HG02981 (cell line): ENCODE measurements around the gene AAGAB.
"Not testable (repeated sequence)": the region's sequence is repeated elsewhere in the genome, so short reads cannot be mapped to it uniquely, and the experiment has no call there.

Experiments used
- ATAC-seq: cut with Tn5 transposase; IDR thresholded peaks from one replicate; pipeline ENCODE4 v1.9.1; 2021; ENCODE audit warnings: mild to moderate bottlenecking, moderate library complexity; ENCODE audit not compliant: unreplicated experiment

AAGAB gene

DNA sequence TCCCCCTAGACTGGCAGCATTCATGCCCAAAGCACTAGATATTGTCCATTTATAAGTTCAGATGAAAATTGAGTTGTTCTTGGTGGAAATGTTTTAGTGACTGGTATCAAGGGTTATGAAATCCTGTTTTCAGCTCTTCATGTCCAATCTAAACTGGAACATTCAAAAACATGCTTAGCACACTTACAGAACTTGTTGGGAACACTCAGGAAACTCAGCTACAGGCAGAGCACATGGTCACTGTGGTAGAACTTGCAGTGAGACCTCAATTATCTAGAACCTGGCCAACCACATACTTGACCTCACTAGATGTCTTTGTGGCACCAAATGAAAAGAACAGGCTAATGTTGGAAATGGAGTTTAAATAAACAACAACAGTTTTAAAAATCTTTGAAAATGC, 100.2 kb downstream of the AAGAB start:
- ATAC-seq: no peak

DNA sequence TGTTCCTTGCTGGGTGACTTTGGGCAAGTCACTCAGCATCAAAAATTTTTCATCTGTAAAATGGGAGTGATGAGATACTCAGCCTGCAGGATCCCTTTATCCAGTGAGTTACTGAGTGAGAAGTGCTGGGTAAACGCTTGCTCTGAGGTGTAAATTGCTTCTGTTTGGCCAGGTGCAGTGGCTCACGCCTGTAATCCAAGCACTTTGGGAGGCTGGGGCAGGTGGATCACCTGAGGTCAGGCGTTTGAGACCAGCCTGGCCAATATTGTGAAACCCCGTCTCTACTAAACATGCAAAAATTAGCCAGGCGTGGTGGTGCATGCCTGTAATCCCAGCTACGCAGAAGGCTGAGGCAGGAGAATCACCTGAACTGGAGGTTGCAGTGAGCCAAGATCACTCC, 101.4 kb downstream of the AAGAB start:
- not testable (repeated sequence) for ATAC-seq

DNA sequence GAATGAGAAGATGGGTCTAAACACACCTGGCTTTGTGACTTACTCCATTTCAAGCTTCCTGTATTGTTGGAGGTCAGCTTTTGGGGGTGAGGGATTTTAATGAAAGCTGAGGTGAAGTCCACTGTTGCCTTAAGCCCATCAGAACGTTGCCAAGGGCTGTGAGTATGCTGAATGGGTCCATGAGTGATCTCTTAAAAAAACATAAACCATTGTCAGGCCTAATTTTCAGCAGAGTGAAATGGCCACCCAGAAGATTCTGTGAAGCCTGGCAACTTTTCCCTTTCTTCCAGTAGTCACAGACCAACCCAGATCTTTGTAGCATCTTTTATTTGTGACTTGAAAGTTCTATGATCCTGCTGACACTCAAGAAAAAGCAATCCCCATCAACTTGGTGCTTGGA, 102.0 kb downstream of the AAGAB start:
- ATAC-seq: no peak
